Astrocyte of the cerebellum (primary cell): Measurements from ENCODE around the gene SPTSSB.

Experiments
- DNase-seq: peaks from one replicate; pipeline ENCODE4 v3.0.0-alpha.2; 2011; ENCODE audit warnings: low read depth
- H3K4me3 ChIP-seq: 2 replicates; pipeline ENCODE4 v1.5.1; 2011; ENCODE audit warnings: mild to moderate bottlenecking, low read depth, low read length, moderate library complexity
- CTCF ChIP-seq: IDR thresholded peaks from 2 replicates; pipeline ENCODE4 v1.5.1; 2012; ENCODE audit warnings: low read length, low read depth, moderate library complexity, mild to moderate bottlenecking; ENCODE audit errors: missing control alignments
- in situ Hi-C: cut with HindIII; loops from 2 replicates; pipeline ENCODE4 v1.10.0; 2017; ENCODE audit warnings: low sequenced_read_pairs

SPTSSB gene

GRCh38 chr3:161336661-161337060, 34.7 kb downstream of the SPTSSB start:
- TF ChIP-seq CTCF = no peak
- in situ Hi-C loops = no loop called here
- H3K4me3 ChIP-seq = no peak overlapping the region
- DNase-seq = no peak

DNA sequence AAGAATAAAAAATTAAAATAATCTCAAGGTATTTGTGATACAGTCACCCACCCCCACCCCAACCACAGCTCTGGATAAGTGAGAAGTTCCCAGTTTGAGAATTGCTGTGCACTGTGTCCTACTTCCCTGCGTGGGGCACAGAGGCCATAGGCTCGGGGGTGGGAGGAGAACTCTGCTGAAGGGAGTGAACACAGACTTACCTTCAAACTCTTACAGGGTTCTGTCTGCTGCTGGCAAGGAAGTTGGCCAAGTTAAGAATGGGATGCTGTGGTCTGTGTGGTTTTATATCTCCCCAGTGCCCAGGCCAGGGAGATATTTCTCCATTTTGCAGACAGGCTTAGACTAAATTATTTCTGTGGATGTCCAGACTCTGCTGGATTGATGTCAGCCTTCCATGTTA, 37.6 kb downstream of the SPTSSB start:
- no peak overlapping the region for H3K4me3 ChIP-seq
- no peak for TF ChIP-seq CTCF
- in situ Hi-C loops = no loop called here
- no peak for DNase-seq

- DNase-seq = no peak
- no peak overlapping the region for H3K4me3 ChIP-seq
- in situ Hi-C loops = no loop called here
- no peak for TF ChIP-seq CTCF
These were observed 38.5 kb downstream of the SPTSSB start for GRCh38 chr3:161332792-161333191.

DNA sequence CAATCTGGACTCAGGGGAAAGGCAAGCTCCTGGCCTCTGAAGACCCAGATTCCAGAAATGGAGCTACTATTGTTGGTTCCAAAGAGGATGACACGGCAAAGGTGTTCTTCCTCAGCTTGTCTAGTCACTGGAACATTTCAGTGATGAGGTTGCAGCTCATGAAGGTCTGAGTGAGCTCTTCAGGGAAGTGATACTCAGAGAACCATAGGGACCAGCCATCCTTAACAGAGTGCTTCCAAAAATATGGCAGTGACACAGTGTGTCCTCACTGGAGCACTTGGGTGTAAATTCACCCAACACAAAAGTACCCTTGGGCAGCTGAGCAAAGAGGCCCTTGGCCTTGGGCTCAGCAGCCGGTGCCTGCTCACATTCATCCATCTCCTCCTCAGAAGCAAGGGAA, 46.3 kb downstream of the SPTSSB start:
- no peak for DNase-seq
- in situ Hi-C loops = no loop called here
- no peak for TF ChIP-seq CTCF
- H3K4me3 ChIP-seq = no peak overlapping the region

DNA sequence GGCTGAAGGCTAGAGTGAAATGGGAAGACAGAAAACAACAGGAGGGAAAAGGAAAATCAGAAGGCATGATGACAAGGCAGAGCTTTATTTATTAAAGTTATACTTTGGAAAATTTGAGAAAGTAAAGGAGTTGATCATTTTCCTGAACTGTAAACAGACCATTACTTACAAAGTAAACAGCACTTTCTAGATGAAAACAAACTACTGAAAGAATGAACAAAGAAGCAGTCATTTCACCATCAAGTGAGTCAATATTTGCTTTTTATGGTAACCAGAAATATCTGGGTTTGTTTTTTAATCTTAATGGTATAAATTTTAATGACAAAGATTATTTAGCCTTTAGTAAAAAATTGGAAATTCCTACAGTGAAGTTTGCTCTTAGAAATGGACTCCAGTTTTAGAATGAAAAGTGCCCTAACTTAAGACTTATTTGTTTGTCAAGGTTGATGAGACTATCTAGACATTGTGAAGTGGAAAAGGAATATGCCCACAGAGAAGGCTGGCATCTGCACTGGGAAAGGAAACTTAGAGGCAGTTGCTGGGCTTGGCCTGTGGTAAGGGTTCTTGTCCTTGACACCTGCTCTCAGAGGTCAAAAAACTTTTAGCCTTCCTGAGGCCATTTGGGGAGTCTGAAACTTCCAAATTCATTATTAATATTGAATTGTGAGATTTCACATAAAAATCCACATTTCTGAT, 47.2 kb downstream of the SPTSSB start:
- no peak for DNase-seq
- no peak for TF ChIP-seq CTCF
- in situ Hi-C loops = no loop called here
- H3K4me3 ChIP-seq = no peak overlapping the region

DNA sequence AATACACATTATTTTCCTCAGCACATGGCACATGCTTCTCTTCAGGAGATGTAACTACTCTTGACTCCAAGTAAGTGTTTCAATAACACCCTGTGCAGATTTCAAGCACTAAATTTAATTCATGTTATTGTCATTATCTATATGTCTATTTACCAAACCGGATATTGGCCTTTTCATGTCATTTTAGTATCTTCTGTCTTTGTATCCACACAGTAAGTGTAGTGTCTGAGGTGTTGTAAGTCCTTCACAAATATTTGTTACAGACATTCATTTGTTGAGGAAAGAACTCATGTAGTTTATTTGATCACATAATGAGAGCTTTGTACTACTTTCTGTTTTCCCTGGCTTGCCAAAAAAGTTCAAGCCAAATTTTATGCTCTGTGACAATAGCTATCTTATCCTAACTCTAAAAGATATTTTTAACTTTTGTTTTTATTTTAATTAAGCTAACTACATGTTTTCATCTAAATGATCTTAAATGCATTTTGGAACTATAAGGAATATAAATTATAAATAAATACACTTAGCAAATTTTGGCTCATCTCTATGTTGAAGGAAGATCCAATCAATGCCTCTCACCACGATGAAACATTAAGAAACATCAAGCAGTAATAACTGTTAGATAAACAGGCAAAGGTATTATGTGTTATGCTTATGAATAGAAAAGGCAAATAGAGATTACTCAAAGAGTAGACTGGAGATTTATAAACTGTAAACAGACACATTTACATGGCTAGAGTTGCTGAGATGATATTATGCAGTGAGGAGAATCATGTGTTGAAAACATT, 48.3 kb downstream of the SPTSSB start:
- TF ChIP-seq CTCF = no peak
- no peak overlapping the region for H3K4me3 ChIP-seq
- DNase-seq = no peak
- in situ Hi-C loops = no loop called here
